GM19025 (cell line): ENCODE measurements around the gene NISCH.

Source experiments
- ATAC-seq: cut with Tn5 transposase; IDR thresholded peaks from one replicate; pipeline ENCODE4 v1.9.1; 2021; ENCODE audit warnings: mild to moderate bottlenecking, low read depth, moderate library complexity; ENCODE audit not compliant: unreplicated experiment

The NISCH gene

DNA sequence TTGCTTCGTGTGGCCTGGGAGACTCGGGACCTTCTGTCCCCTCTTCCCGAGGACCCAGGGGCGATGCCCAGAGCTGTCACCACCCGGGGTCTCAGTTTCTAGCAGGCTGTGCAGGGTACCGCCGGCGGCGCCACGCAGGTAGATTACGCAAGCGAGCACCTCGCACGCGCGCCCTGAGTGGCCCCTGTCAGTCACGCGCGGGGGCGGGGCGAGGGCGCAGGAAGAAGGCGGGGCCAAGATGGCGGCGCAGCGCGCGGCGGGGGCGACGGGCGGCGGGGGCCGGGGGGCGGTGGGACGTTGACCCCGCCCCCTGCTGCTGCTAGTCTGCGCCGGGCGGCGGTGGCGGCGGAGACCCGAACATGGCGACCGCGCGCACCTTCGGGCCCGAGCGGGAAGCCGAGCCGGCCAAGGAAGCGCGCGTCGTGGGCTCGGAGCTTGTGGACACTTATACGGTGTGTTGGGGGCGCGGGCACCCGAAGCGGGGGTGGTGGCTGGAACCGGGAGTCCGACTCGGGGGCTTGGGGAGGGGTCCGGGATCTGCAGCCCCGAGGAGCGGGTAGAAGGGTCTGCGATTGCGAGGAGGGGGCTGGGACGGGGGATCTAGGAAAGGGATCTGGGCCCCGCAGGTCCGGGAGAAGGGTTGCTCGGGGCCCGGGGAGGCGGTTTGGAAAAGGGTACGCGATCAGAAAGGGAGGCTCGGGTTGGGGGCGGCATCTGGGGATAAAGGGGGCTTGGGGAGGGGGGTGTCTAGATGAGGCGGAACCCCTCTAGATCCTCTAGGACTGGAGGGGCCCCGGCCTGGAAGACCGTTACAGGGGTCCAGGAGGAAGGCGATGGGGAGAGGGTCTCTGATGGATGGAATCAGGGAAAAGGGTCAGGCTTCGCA is at the start of gene NISCH:
NISCH (plus strand) TSS at position 322 of the 886 bp plus-strand sequence; CDS start at position 360, 38 bp downstream.
- peak; percentile 82 for ATAC-seq

DNA sequence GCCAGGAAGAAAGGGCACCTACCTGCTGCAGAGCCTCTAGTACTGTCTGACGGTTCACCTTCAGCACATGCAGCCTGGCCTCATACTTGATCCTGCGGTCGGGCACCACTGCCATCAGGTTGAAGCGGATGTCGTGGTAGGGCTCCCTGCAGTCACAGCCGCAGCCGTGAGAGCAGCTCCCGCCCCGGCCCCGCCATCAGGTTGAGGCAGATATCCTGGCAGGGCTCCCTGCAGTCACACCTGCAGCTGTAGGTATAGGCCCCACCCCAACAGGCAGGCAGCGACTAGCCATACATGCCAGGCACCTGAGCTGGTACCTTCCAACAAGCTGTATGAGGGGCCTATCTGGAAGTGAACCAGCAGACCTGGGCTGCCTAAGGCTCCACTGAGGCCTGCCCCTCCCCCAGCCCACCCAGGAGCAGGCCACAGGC is 49.2 kb upstream of the NISCH start:
- no peak for ATAC-seq

DNA sequence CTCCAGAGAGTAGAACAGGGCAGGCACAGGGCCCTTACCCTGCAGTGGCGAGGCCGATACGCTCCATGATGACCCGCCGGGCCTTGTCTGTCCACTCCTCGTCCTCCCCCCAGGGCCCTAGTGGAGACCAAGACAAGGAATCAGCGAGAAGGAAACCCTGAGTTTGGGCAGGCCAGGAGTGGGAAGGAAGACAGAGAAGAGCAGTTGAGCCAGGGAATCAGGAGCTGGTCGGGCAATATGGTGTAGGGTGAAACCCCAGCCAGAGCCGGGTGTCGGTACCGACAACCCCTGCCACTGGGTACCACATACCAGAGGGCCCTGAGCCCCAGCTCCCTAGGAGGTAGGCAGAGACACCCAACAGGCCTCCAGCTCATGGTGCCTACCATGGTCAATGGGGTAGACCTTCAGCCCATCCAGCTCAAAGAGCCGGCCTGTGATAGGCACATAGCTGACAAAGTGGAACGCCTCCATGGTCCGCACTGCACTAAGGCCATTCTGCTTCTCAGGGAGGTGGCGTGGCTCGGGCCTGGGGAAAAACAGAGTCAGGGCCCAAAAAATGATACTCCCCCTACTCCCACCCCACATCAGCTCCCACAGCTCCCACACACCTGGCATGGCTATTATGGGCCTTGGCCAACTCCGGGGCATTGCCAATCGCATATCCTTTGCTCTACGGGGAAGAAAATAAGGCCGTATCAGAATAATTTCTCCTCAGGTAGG is 48.5 kb upstream of the NISCH start:
- ATAC-seq: no peak

DNA sequence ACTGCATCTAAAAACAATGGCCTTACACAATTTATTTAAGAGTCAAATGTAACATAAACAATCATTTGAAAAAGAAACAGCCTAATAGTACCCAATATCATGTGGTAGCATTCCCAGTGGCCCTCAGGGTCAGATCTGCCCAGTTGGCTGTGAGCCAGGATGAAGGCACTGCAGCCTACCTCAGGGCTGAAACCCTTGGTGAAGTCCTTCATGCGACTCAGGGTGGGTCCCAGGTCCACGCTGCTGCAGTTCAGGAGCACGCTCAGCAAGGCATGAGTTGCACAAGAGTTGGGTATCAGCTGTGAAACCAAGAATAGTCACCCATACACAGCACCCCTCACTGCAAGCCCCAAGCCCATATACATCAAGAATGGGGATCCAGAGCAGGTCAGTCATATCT is 47.6 kb upstream of the NISCH start:
- no peak for ATAC-seq

DNA sequence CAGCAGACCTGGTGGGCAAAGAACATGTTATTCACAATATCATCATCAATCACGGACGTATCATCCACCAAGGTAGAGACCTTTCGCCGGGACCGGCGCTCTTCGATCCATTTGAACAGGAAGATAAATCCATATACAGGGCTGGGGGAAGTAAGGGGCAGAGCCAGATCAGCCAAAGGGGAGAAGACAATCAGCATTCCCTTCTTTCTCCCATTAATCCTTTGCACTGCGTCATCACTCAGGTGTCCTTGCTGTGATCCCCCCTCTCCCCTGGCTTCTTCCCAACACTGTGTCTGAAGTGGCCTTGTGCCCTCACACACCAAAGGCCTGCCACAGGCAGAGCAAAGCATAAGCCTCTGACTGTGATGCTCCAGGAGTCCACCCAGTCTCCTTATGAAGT is 46.9 kb upstream of the NISCH start:
- ATAC-seq: no peak

DNA sequence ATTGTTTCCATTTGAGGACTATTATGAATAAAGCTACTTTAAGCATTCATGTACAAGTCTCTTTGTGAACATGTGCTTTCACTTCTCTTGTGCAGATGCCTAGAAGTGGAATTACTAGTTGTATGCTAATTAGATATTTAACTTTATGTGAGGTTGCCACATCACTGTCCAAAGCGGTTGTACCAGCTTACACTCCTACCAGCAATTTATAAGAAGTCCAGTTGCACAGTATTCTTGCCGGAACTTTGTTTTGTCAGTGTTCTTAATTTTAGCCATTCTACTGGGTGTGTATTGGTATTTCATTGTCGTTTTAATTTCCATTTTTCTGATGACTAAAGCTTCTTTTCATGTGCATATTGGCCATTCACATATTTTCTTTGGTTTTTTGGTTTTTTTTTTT is 39.6 kb upstream of the NISCH start:
- no peak for ATAC-seq

DNA sequence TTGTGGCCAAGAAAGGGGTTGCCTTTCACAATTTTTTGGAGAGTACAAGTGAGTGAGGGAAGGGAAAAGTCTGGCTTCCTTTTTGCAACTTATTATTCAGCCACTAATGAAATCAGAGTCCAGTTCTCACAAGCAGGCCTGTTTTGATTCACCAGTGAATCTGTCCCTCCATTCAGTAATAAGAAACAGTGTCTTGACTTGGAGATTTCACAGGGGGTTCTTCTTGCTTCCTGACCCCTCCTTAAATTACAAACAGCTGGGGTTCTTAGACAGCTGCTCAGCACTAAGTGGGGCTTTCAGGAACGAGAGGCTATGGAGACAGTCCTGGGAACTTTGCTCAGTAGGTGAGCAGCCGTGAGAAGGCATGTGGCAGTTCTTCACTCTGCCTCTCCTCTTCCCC is 35.0 kb upstream of the NISCH start:
- ATAC-seq: no peak

DNA sequence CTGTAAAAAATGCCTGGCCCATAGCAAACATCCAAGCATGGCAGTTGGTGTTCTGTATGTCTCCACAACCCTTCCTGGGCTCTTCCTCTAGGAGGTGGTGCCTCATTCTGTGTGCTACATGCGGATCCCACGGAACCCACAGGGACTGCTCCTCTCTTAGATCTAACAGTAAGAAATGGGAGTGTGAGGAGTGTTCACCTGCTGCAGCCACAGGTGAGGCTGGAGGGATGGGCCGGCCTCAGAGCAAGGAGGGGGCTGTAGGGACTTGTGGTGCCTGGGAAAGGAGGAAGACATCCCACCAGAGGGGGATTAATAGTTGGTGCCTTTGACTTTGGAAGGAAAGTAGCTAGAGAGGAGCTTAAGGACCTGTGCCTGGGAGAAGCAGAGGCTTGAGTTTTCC is 32.7 kb upstream of the NISCH start:
- no peak for ATAC-seq

DNA sequence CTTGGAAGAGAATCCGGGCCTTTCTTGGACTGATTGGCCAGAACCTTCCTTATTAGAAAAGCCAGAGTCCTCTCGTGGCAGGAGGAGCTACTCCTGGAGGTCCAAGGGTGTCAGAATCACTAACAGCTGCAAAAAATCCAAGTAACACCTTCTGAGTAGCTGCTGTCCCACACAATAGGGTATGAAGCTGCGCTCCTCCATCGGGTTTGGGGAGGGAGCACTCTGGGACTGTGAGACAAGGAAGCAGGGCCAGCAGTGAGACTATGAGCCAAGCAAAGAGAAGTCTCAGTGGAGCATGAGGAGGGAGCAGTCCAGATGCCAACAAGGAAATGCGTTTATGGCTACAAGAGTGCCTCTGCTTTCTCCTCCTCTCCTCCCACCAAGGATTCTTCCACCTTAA is 32.2 kb upstream of the NISCH start:
- no peak for ATAC-seq

DNA sequence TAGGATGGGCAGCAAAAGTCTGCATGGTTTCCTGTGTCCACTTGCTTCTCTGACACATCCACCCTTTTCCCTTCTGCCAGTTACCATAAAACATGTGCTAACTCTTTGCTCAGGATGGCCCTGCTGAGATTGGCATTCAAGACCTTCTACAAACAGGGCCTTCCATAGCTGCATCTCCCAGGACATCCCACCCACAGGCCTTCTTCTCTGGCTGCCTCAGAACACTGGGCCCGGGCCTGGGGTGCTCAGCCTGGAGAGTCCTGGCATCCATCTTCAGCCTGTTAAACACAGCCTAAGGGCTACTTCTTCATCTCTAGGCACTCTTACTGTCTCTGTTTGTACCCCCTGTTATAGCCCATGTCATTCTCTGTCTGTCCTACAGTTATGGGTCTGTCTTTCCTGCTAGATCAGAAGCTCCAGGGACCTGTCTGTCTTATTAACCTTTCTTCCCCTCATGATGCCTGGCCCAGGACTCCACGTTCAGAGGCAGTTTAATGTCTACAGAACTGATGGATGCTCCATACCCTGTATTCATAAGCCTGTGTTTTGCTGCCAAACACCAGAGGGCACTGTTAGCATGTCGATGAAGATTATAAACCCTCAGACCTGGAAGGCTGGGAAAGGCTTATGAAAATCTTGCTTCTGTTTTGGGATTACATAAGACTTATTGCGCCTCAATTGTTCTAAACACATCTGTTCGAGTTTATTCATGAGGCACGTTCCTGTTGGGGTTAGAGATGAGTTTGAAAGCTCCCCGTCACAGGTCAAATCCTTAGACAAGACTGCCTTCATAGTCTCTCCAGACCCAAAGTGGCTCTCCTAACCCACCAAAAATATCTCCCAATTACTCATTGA is 27.0 kb upstream of the NISCH start:
- no peak for ATAC-seq

DNA sequence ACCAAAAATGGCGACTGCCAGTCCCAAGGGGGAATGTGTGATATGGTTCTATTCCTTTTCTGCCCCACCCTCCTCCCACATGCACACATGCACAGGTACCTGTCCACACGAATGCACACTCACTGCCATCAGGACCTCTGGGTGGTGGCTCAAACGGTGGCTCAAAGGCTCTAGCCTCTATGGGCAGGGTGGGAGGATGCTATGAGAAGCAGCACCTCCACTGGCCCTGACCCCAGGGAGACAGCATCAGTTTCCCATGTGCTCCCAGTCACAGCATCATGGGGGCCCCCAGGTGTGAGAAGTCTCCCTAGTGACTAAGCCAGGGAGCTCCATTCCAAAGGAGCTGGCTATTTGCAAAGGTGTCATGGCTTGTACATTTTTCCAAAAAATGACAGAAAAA is 26.4 kb upstream of the NISCH start:
- no peak for ATAC-seq

DNA sequence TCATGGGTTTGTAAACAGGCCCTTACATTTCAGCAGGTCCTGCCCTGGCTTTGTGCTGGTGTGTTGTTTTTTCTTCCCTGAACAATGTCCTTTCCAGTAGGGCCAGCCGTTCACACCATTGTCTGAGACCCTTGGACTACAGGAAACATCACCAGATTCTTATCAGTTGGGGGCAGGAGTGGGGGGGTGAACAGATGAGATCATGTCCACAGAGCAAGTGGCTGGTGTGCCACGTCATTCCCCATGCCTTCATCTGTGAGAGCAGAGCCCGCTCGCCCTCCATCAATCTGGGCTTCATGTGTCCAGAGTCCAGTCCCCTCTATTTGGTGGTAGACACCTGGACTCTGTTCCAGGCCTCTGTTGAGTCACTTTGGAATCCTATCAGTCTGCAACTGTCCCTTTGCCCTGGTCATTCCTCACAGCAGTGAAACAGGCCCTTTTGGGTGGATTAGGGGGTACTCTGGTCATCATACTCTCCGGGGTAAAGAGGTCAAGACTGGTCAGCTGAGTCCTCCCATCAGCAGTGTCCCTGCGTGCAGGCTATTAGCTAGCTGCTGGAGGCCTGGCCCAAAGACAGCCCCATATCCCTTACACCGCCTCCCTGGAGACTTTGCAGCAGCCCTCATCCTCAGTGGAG is 25.5 kb upstream of the NISCH start:
- ATAC-seq: no peak

DNA sequence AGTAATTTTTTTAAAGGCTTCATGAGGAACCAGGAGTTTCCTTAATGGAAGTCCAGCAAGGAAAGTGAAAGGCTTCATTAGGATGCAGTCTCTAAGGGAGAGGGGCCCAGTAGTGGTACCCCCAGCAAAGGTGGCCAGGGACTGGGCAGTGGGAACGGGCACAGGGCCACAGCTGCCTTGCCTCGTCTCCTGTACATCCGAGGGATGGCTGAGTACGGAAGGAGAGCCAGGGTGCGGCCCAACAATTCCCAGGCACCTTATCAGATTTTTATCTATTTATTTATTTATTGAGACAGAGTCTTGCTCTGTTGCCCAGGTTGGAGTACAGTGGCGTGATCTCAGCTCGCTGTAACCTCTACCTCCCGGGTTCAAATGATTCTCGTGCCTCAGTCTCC is 25.0 kb upstream of the NISCH start:
- no peak for ATAC-seq

DNA sequence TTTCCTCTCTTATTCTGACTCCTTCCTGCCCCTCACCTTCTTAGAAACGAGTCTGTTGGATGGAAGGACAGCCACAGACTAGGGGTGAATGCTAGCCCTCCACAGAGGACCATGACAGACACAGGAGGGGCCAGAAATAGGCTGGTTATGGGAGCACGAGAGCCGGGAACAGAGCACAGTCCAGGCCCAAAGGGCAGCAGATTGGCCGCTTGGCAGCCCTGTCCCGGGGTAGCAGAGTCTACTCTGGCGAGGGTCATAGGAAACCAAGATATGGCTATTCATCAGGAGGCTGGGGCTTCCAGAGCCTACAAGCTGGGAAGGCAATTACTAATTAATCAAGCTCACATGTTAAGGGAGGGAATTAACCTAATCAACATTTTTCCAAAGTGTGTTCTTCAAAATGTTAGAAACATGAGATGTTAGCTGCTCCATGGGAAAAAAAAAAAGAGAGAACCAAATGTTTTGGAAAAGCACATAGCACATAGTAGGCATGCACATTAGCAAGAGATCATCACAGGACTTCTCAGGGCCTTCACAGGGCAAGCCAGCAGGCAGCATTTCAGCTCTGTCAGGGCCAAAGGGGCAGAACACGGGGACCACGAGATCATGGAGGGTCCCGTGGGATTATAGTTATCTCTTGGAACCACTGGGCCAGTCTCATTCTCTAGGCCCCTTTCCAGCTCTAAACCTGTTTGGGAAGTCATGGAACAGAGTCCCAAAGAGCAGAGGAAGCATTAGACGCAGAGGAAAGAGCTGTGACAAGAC is 23.8 kb upstream of the NISCH start:
- no peak for ATAC-seq

DNA sequence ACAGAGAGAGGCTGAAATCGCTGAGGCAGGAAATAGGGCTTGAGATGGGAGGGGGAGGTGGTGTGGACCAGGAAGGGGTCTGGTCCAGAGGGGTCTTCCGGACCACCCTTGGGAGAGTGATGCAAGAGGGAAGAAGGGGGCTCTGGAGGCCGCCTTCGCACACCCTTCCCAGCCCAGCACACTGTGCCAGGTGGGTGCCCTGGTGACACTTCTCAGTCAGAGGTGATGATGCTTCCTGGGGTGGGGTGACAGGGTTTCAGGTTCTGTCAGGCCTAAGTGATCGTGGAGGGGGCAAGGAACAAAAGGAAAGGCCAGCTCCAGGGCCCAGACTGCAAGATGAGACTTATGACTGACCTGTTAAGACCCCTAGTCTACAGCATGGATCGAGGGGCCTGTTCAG is 23.2 kb upstream of the NISCH start:
- no peak for ATAC-seq

DNA sequence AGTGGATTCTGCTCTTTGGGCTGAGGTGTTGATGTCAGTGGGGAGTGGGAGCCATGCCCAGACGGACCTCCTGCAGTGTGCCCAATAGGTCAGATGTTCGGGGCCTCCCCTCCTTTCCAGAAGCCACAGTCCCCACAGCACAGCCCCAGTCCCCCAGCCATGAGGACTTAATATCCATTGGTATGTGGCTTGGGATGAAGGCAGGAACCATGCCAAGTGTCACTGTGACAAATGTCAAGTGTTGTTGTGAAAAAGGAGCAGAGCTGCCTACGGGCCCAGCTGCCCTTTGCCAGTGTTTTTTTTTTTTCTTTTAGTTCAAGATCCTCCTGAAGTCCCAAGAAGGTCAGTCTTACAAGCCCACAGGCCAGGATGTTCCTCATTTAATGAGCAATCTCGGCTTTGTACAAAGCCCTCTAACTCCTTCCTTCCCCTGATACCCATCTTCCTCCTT is 22.7 kb upstream of the NISCH start:
- no peak for ATAC-seq

DNA sequence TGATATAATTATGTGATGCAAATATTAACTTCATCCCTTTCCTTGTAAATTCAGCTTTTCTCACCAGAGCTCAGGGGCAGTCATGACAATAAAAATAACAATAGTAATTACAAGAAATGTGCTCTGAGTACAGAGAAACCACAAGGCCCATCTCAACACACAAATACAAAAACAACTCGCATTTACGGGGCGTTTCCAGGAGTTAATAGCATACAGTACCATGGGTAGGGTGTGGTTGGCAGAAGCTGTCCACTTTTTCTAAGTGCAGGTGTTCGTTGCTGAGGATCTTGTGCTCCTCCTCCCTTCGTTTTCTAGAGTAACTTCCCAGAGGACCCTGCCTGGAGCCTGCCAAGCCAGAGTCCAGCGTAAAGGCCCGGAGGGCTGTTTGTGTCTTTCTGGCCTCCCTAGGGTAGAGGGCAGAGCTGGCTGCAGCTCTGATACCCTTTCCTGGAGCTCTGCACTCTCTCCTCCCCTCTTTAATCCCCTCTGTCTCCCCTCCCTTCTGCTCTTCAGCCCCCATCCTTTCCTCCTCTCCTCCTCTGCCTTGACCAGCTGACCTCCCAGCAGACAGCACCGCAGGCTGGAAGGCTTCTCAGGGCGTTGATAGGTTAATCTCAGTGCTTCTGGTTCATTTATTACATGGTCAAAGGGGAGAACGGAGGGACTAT is 21.9 kb upstream of the NISCH start:
- no peak for ATAC-seq

DNA sequence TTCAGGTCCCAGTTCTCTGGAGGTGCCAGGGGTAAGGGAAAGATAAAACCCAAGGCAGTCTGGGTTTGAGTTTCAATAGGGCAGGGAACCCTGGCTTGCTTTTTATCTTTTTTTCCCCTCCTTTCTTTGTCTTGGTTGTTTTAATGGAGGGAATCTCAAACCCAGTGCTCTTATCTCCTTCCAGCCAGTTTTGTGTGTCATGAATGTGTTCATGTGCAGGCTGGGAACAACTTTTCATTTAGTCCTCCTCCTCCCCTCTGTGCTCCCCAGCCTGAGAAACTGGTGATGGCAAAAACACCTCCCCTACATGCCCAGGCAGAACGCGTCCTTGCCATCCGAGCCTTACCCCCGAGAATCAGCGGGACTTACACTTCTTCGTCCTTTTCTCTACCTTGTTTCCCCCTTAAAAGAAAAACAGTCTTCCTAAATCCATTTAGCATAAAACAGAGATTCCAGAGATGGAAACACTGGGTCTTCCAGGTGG is 21.4 kb upstream of the NISCH start:
- no peak for ATAC-seq

DNA sequence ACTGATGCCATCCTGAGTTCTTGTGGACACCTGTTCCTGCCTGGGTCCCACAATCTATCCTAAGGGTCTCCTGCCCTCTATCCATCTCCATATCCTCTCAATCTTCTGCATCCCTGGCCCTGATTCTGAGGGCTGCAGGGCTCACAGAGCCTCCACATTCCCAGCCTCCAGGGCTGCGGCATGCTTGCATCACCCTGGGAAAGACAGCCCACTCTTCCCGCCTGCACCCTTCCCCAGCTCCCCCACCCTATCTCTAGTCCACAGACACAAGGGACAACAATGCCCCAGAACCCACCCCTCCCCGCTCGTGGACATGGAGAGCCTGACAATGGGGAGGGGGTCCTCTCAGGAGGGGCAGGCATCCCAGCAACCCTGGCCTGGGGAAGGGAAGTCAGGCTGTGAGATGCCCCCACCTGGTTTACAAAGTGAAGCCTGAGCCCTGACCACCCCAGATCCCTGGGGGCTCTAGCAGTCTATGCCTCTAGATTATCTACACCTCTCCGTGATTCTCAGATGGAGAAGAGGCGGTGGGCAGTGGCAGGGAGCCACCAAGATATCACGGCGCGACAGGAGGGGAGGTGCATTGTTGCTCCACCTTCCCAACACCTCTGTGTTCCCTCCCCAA is 20.8 kb upstream of the NISCH start:
- no peak for ATAC-seq
